Upper lobe of left lung (tissue), 4 donors: Measurements from ENCODE around the gene ZNF221.

Experiments used
- CTCF ChIP-seq, 6 experiments: fragments of 450-650 bp in 4 of 6; fragments of 200-600 bp in 2 of 6; sonication (generic) in 2 of 6; IDR thresholded peaks; one replicate each; pipeline ENCODE4 v1.5.1; 2016 to 2019; ENCODE audit warnings: antibody characterized with exemption in 6 of 6
- POLR2A ChIP-seq, 4 donors: fragments of 450-650 bp; IDR thresholded peaks; one replicate each; pipeline ENCODE4 v1.5.1; 2016 to 2017; ENCODE audit warnings: antibody characterized with exemption in 4 of 4, mild to moderate bottlenecking in 2 of 4

DNA sequence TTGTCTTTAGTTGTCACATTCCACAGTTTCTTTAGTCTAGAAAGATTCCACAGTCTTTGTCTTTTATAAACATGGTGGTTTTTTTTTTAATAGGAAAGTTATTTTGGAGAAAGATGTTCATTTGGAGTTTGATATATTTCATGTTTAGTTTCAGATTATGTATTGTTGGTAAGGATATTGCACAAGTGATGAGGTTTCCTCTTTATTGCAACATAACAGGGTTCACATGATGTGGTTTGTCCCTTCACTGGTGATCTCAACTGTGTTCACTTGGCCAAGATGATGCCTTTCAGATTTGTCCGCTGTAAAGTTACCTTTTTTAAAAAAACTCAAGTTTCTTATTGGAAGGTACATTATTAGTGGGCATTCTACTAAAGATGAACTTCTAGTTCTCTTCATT lies 54.9 kb downstream of the ZNF221 start:
- TF ChIP-seq CTCF (IDR thresholded peaks at IDR 0.05) (no peak), POLR2A (IDR thresholded peaks at IDR 0.05) (no peak)
